Measurements from ENCODE around the gene B4GALT4.
"Not testable (repeated sequence)": the region's sequence is repeated elsewhere in the genome, so short reads cannot be mapped to it uniquely, and the experiment has no call there.

The B4GALT4 gene

DNA sequence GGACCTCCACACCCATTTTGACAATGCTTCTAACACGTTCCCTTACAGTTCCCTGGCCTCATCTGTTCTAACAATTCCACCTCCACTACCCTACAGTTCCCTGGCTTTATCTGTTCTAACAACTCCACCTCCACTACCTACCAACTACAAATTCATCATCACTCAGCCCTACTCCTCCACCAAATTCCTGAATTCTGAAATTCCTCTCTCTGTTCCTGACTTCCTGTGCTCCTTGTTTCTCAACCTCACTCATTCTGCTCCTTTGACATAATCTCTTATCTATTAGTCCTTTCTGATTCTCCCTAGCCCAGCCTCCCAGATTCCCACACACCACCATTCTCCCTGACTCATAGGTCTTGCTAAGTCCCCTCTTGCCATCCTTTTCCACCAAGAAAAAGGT lies 44.8 kb downstream of the B4GALT4 start:
- DNase-seq (ENCODE audit: low read depth), result peak; percentile 88

DNA sequence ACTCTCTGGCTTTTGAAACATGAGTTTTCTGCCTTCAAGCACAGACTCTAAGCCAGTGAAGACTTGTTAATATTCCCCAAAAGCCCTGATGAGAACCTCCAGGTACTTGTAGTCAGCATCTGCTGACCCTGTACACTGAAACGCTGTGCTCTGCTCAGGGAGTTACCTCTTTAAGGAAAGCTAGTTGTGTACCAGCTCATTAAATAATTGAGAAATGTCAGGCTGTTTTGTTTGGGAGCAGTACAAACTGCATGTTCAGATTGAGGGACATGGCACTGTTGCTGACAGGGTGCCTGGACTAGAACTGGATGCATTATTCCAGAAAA lies 45.6 kb downstream of the B4GALT4 start:
- no peak for DNase-seq (ENCODE audit: low read depth)

DNA sequence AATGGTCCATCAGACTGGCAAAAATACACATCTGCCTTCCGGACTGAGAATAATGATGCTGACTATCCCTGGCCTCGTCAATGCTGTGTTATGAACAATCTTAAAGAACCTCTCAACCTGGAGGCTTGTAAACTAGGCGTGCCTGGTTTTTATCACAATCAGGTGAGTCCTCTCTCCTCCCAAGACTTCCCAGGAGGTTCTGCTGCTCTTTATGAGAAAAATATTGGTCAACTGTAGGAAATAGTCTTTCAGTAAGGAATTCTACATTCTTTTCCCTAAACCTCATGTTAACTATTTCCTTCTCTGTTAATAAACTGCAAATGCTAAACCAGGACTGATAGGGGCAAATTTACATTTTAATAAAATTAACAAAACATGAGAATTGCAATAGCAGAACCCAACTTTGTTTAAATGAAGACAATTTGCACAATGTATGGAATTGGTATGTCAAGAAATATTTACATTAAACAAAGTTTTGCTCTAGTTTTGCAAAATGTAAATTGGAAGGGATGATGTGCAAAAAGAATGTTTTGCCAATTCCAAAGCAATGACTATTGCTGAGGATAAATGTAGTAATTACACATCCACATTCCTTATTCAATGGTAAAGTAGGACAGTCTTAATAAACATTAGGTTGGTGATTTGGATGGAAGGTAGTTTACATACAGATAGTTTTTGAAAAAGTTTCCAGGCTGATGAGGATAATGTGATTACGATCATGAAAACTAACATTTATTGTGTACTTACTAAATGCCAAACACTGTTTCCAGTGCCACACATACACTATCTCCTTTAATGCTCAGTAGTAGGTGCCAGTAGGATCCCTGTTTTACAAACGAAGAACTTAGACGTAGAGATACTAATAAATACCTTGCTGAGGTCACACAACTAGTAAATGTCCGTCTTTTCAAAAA lies 46.2 kb downstream of the B4GALT4 start:
- peak; percentile 37 for DNase-seq (ENCODE audit: low read depth)

DNA sequence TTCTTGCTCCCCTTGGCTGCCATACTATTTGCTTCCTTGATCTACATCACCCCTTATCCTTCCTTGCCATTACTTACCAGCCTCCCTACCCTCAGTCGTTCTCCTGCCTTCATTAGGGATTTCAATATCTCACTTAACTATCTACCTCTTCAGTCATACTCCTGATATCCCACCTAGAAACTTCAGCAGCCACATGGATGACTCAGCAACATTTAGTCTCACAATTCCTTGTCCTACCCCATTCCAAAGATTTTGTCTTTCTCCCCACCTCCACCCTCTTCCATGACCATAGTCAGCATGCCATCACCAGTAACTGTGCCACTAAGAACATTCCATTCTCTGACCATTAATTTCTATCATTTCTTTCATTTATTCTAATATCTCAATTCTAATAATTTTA lies 48.9 kb downstream of the B4GALT4 start:
- DNase-seq (ENCODE audit: low read depth), result no peak

DNA sequence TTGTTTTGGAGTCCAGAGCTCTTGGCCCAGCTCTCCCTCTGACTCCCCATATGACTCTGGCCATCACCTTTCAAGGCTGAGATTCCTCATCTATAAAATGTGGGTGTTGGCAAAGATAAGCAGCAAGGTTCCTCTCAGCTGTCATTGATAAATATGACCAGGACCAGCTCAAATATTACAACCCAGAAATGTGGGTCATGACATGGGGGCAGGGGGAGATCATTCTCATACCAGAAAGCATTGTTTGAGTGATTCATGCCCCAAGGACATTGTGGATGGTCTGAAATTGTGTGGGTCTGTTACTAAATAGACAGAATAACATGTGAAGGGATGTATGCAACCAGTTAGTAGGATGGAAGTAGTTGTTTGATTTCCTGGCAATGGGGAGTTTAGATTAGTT lies 53.4 kb downstream of the B4GALT4 start:
- DNase-seq (ENCODE audit: low read depth), result peak; percentile 55

DNA sequence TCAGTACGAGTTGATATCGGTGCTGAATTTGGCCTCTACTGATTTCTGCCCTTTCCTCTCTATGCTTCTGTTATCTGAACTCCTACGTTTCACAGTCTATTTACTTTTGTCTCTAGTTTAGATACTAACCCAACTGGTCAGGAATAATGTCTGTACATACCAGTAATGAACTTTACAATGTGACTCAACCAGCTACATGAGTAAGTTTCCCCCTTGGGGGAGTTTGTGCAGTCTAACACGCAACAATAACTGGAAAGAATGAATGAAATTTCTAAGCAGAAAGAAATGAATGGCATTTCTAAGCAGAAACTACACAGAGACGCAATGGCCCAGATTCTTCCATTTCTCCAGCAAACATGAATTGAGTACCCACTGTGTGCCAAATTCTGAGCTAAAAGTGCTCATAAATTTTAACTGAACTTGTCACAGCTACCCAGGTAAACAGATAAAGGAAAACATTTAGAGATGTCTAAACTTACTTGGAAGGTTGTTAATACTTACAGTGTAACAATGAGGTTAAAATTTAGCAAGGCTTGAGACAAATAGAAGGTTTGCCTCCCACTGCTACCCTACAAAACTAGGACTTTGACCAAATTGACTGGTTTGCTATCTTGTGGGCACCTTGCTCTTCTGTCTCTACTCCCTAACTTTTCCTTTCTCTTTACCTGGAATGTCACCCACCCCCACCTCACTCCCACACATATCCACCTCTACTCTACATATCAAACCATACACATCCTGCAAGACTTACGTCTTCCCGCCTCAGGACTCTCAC lies 55.7 kb downstream of the B4GALT4 start:
- peak; percentile 87 for DNase-seq (ENCODE audit: low read depth)

DNA sequence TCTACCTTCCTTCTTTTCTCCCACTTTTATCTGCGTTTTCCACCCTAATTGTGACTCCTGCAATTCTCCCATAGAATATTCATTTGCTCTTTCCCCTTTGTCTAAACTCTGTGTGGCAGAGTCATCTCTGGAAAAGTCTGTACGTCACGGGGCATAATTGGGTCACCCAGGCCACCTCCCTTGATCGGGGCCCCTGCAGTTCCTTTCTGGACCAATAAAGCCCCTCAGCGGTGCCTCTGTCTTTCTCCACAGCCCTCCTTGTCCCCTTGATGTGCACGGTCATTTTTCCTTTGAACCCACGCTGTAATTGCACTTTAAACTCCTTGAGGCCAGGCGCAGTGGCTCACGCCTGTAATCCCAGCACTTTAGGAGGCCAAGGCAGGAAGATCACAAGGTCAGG lies 56.6 kb downstream of the B4GALT4 start:
- DNase-seq (ENCODE audit: low read depth), result no peak

DNA sequence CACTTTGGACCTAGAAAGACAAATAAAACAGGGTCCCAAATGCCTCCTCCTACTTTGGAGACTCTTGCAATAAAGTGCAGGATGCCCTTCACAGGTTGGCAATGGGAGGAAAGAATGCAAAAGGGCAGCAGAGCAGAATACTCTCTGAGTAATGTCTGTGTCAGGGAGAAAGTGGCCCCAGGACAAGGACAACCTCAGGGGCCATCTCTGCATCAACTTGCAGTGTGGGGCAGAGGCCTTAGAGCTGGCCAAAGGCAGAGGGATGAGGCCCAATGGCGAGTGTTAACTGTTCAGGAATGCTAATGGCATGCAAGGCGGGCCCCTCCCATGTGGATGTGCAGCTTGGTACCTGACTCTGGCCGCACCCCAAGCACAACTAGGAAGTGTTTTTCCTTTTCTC lies 58.9 kb downstream of the B4GALT4 start:
- peak; percentile 52 for DNase-seq (ENCODE audit: low read depth)

DNA sequence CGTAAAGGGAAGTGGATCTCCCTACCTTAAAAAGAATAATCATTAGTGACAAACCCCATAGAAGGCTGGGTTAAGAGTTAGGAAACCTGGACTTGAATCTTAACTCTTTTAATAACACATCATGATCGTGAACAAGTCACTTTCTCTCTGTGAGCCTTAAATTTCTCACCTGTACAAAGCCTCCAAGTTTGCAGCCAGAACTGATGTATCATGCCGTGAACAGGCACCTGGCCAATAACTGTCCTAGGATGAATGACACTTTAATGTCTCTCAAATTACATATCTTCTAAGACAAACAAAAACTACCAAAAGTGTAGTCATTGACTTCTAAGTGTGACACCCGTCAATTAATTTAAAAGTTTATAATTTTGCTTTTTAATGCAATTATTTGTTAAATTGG lies 63.4 kb downstream of the B4GALT4 start:
- DNase-seq (ENCODE audit: low read depth), result no peak

DNA sequence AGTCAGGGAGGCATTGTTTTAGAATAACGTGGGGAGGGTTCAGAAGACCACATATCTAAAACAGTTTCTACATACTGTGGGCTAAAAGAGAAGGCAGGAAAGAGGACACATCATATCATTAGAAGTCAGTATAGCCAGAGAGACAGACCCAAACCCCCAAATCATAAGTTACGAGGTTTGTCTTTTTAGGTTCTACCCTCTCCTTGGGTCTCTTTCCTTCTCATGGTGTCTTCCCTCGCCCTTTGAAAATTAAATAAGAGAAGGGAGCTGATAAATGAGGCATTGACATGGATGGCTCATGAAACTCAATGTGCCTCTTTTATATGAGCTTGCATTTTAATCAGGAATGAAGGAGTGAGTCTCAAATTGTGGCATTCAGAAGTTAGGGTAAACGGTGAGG lies 63.9 kb downstream of the B4GALT4 start:
- no peak for DNase-seq (ENCODE audit: low read depth)

DNA sequence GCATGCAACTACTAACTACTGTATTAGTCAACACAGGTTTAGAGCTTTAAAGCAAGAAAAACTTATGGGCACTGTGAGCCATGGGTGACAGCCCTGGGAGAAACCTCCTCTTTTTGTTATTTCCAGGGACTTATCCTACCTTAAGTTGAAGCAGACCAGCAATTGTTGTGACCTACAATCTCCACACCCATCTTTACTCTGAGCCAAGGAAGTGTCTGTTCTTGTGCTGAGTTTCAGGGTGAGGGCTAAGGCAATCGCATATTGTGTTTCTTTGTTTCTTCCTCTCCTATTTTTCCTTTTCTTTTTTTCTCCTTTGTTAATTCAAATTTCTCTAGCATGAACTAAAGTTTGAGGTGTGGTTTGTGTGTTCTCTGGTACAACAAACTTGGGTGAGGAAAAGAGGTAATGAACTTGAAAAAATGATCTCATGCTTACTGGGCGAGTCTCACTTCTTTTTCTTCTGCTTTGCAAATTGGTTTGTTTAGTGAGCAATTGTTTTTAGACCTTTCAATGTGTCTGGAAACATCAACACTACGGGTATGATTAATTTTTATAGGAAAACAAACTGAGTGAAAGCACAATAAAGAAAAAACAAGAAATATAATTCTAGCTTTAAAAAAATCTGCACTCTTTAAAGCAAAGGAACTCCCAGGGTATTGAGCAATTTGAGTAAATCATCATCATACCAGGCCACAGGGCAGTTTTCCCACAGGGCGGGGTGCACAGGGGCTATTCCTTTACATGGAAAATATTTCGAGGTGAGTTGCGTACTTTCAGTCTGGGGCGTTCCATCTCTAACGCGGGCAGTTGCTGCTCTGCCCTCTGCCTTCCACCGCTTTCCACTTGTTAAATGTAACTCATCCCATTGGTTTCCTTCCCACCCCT lies 64.6 kb downstream of the B4GALT4 start:
- peak; percentile 75 for DNase-seq (ENCODE audit: low read depth)

DNA sequence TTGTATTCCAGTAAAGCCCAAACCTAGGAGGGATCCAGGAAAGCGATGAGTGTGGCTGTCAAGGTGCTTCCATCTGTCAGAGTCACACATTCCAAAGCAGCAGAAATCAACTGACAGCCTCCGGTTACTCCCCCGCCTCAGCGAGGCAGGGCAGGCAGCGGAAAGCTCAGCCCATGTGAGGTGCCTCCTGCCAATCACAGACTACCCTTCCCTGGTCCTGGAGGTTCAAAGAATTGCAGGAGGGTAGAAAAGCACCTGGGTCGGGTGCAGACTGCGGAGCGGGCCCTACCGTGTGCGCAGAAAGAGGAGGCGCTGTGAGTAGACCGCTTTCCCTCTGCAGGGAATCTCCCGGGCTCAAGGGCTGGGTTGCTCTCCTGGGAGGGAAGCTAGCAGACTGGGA lies 67.4 kb downstream of the B4GALT4 start, which contains the start of gene UPK1B:
TSS of gene UPK1B (plus strand) at position 274 of the 400 bp plus-strand sequence. CDS start 13,144 bp downstream, outside the sequence.
- peak; percentile 26 for DNase-seq (ENCODE audit: low read depth)

DNA sequence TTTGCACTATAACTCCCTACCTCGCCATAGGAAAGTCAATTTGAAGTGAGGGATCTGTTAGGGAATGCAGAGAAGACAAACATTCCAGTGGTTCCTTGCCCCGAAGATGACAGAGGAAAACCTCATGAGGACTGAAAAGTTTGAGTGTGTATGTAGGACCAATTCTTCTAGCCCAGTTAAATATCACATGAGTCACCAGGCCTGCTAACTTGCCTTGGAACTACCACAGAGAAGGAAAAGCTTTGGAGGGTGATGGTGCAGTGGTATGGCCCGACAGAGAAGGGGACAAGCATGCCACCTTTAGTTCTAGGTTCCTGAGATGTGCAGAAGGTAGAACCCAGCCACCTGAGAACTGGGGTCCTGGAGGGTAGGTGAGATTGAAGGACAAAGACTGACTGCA lies 69.9 kb downstream of the B4GALT4 start:
- DNase-seq (ENCODE audit: low read depth), result no peak

DNA sequence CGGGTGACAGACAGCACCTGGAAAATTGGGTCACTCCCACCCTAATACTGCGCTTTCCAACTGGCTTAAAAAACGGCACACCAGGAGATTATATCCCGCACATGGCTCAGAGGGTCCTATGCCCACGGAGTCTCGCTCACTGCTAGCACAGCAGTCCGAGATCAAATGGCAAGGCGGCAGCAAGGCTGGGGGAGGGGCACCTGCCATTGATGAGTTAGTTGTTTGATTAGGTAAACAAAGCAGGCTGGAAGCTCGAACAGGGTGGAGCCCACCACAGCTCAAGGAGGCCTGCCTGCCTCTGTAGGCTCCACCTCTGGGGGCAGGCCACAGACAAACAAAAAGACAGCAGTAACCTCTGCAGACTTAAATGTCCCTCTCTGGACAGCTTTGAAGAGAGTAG lies 75.9 kb downstream of the B4GALT4 start:
- not testable (repeated sequence) for DNase-seq (ENCODE audit: low read depth)
